GM18519 (cell line): ENCODE data around the gene GRWD1.

Experiments used
- ATAC-seq: cut with Tn5 transposase; IDR thresholded peaks from one replicate; pipeline ENCODE4 v1.9.1; 2021; ENCODE audit warnings: mild to moderate bottlenecking, moderate library complexity; ENCODE audit not compliant: unreplicated experiment, low FRiP score

Gene GRWD1

GRCh38 chr19:48493718-48494401 is 48.1 kb downstream of the GRWD1 start:
- peak; percentile 5 for ATAC-seq

DNA sequence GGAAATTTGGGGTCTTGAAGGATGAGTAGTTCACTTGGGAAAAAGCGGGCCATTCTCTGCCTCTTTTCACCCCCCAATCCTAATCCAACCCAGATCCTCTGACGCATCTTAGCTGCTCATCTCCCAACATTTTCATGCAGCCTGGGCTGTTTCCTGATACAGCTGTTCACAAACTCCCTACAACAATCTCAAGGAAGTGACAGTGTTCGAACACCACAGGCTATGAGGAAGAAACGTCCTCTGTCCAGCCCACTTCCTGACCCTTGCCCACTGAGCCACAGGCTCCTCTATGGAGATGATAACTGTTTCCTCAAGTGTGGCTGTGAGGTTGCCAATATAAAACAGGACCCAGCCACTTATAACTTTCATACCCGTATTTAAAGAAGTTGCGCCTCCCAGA is 49.6 kb downstream of the GRWD1 start:
- no peak for ATAC-seq

GRCh38 chr19:48496959-48497727 is 51.4 kb downstream of the GRWD1 start:
- ATAC-seq = no peak

- no peak for ATAC-seq
Observed at GRCh38 chr19:48497728-48498594, 52.2 kb downstream of the GRWD1 start.

DNA sequence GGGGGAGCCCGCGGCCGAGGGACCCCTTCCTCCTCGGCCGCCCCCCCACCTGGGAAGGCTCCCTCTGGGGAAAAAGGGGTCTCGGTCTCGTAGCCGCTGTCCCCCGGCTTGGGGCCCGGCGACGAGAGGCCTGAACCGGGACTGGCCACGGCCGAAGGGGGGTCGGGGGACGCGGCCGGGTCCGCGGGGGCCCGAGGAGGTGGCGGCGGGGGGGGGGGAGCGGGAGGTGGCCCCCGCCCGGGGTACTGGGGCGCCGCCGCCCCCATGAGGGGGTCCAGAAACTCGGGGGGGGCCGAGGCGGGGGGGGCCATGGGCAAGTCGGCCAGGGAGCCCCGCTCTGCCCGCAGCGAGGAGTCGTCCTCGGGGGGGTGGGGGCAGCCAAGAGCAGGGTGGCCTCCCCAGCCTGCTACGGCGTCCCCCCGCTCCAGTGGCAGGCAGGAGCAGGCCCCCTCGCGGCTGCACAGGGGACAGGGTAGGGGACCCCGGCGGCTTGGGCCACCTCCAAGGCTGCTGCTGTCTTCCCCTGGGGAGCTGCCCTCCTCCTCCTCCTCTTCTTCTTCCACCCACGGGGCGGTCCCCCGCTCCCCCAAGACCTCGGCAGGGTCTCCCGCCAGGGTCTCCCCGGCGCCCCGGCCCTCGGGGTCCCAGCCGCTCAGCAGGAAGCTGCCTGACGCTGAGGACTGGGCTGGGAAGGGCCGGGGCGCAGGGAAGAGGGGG is 53.0 kb downstream of the GRWD1 start:
- no peak for ATAC-seq

DNA sequence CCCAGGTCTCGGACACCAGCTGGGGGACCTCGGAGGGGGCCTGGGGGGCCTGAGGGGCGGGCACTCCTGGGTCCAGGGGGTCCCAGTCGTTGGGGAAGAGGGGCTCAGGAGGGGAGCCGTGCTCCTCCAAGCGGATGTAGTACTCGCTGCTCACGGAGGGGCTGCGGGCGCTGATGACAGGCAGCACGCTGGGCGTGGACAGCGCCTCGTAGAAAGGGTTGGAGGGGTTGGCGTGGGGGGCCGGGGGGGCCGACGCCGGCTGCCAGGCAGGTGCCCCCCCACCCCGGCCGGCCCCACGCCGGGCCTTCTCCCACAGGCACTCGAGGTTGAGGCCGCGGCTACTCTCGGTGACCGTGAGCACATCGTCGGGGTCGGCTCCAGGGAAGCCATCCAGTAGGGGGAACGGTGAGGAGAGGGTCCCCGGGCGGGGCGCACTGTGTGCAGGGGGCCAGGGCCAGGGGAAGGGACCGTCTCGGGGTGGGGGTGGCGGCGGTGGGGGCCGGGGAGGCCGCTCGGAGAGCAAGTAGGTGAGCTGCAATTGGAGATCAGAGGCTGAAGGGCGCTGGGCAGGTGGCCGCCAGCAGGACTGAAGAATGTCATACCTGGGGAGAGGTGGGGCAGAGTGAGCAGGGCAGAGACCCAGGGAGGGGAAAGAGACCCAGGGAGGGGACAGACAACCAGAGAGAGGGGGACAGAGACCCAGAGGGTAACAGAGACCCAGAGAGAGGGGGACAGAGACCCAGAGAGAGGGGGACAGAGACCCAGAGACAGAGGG is 53.7 kb downstream of the GRWD1 start:
- ATAC-seq = no peak

- ATAC-seq = no peak
Observed at GRCh38 chr19:48500830-48501493, 55.2 kb downstream of the GRWD1 start.

DNA sequence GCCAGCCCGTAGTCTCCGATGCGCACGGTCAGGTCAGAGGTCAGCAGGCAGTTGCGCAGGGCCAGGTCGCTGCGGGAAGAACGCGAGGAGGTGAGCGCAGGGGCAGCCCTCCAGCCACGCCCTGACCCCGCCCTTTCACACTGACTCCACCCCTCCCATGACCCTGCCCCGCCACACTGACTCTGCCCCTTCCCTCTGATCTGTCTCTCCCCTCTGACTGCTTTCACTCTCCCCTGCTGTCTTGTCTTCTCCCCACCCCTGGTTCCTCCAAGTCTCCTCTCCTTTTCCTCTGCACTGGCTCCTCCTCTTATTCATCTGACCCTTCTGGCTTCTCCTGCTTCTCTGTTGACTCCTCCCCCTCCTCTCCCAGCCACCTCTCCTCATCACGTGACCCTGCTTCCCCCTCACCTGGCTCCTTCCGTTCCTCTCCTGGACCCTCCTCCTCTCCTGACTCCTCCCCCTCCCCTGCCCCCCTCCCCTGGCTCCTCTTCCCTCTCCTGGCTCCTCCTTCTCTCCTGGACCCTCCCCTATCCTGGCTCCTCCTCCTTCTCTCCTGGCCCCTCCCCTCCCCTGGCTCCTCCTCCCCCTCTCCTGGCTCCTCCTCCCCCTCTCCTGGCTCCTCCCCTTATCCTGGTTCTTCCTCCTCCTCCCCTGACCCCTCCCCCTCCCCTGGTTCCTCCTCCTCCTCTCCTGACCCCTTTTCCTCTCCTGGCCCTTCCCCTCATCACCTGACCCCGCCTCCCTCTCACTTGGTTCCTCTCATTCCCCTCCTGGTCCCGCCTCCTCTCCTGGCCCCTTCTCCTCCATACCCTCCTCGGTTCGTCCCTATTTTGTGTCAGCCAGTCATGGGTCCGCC is 55.9 kb downstream of the GRWD1 start:
- no peak for ATAC-seq

GRCh38 chr19:48502350-48503018 is 56.7 kb downstream of the GRWD1 start:
- ATAC-seq = no peak

DNA sequence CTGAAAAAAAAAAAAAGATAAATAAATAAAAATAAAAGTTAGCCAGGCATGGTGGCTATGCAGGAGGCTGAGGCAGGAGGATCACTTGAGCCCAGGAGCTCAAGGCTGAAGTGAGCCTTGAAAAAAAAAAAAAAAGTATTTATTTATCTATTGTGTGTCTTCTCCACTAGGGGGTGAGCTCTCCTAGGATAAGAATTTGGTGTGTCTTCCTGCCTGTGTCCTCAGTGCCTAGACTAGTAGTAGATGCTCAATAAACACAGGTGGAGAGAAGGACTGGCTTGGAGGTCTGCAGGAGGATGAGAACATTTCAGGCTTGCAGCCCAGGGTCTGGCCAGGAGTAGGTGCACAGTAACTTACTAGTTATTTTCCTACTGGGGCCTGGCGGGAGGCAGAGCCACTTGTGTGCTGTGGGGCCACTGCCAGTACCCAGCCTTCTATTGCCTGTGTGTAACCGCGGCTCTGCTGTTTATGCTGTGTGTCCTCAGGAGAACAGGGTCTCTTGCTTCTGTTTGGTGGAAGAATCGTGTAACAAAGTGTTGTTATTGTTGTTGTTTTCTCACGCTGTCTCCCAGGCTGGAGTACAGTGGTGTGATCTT is 60.5 kb downstream of the GRWD1 start:
- no peak for ATAC-seq
